Activated effector memory CD4-positive, alpha-beta T cell treated with anti-CD3 and anti-CD28 coated beads, Interleukin-2, amount 50 U/mL, for 16 hours (primary cell): ENCODE measurements around the gene TTBK1.
A peak's percentile ranks its signal among the peaks of the same experiment; 100 is the strongest.

Experiments used
- DNase-seq: peaks from one replicate; pipeline ENCODE4 v3.0.0-alpha.2; 2020

TTBK1 gene

DNA sequence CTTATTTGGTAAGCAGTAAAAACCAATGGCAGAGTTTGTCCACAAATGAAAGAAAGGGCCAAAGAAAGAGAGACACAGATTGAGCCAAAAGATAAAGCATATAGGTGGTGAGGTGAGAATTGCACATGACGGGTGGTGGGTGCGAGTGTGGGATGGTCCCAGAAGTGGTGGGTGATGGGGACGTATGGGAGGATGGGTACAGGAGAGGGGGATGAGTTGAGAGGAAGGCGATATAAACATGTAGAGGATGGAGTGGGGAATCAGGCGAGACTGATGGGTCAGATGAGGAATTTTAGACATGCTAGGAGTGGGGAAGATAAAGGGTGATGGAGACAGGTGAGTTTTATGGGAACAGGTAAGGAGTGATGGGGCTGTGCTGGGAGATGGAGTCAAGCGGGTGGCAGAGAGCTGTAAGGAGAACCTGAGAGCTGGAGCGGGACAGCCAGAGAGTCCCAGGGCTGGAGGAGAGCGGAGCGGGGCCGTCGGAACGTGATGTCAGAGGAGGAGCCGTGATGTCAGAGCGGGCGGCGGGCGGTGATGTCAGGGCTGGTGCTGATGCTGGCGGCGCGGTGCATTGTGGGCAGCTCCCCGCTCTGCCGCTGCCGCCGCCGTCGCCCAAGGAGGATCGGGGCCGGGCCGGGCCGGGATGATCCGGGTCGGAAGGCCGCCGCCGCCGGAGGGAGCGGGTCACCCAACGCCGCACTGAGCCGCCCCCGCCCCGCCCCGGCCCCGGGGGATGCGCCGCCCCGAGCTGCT, at the start of gene TTBK1:
Gene TTBK1 (plus strand): TSS at position 574 of the 756 bp plus-strand sequence. CDS start 3,180 bp downstream, outside the sequence.
- DNase-seq, result peak; percentile 75

- peak; percentile 50 for DNase-seq
Measured at GRCh38 chr6:43193929-43194328, 49.4 kb upstream of the TTBK1 start.

DNA sequence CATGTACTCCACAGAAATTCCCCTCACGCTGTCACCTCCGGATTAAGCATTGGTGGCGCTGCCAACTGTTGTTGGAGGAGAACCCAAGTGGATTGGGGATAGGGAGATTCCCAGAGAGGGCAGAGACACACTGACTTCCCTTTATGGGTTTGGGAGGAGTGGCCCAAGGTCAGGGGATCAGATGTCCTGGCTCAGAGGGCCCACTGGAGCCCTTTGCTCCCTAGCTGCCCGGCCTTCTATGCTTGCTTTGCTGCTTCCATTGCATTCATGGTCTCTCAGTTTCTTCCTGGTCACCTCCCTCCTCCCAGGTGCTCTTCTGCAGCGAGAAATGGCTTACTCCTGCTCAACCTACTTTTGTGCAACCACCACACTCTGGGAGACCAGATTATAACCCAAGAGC, 46.9 kb upstream of the TTBK1 start:
- peak; percentile 14 for DNase-seq

GRCh38 chr6:43199912-43200311, 43.4 kb upstream of the TTBK1 start:
- DNase-seq, result peak; percentile 41

GRCh38 chr6:43200541-43200940, 42.7 kb upstream of the TTBK1 start:
- peak; percentile 46 for DNase-seq

- DNase-seq, result peak; percentile 22
Measured at GRCh38 chr6:43202451-43202850, 40.8 kb upstream of the TTBK1 start.

DNA sequence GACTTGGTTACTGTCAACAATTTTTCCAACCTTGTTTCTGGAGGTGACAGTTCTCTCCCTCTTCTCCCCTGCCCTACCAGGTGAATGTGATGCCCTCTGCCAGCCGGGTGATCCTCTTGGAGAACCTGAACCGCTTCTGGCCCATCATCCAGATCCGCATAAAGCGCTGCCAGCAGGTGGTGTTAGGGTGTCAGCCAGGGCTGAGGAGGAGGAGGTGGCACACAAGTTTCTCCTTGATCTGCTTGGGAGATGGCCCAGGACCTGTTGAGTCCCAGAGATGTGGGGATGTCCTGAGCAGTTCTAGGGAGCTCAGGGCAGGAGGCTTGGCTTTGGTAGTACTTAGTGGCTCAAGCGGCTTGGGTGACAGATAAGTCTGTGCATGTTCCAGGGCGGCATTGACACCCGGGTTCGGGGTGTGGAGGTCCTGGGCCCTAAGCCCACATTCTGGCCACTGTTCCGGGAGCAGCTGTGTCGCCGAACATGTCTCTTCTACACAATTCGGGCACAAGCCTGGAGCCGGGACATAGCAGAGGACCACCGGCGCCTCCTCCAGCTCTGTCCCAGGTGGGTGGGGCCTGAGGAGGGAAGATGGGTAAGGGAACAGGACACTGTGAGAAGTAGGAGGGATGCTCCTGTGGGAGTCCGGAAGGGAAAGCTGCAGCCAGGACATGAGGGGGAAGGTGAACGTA, 40.1 kb upstream of the TTBK1 start:
- peak; percentile 53 for DNase-seq

- peak; percentile 33 for DNase-seq
Measured at GRCh38 chr6:43203718-43204095, 39.6 kb upstream of the TTBK1 start.

- peak; percentile 54 for DNase-seq
Measured at GRCh38 chr6:43204271-43205105, 38.8 kb upstream of the TTBK1 start.

GRCh38 chr6:43205849-43206248, 37.4 kb upstream of the TTBK1 start:
- DNase-seq, result peak; percentile 36

- no peak for DNase-seq
Measured at GRCh38 chr6:43207286-43207685, 36.0 kb upstream of the TTBK1 start.

GRCh38 chr6:43211955-43212354, 31.3 kb upstream of the TTBK1 start:
- DNase-seq, result no peak

DNA sequence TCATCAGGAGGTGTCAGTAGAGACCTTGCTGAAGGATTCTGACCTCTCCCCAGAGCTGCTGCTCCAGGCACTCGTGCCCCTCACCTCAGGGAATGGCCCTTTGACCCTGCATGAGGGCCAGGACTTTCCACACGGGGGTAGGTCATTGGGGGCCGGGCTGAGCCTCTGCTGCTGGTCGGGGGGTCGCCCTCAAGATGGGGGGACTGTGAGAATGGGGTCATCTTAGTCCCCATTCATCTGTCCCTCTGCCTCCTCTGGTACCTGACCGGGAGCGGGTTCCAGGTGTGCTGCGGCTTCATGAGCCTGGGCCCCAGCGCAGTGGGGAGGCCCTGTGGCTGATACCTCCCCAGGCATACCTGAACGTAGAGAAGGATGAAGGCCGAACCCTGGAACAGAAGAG, 29.9 kb upstream of the TTBK1 start:
- no peak for DNase-seq

DNA sequence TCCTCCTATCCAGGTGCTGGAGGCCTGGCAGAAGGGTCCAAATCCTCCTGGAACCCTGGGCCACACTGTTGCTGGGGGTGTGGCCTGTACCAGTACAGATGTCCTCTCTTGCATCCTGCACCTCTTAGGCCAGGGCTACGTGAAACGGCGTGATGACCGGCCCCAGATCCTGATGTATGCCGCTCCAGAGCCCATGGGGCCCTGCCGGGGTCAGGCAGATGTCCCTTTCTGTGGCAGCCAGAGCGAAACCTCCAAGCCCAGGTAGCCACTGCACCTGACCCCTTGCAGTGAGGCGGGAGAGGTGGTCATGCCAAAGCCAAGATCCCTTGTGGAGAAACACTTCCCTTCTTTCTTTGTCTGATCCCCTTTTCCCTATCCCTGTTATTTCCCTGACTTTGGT, 28.2 kb upstream of the TTBK1 start:
- DNase-seq, result peak; percentile 46

DNA sequence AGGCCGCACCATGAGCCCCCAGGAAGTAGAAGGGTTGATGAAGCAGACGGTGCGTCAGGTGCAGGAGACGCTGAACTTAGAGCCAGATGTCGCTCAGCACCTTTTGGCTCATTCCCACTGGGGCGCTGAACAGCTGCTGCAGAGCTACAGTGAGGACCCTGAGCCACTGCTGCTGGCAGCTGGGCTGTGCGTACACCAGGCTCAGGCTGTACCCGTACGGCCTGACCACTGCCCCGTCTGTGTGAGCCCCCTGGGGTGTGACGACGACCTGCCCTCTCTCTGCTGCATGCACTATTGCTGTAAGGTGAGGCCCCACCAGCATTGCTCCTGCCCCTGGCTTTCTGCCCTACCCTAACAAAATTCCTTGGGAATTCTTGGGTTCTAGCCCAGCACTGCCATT, 27.1 kb upstream of the TTBK1 start:
- peak; percentile 51 for DNase-seq

DNA sequence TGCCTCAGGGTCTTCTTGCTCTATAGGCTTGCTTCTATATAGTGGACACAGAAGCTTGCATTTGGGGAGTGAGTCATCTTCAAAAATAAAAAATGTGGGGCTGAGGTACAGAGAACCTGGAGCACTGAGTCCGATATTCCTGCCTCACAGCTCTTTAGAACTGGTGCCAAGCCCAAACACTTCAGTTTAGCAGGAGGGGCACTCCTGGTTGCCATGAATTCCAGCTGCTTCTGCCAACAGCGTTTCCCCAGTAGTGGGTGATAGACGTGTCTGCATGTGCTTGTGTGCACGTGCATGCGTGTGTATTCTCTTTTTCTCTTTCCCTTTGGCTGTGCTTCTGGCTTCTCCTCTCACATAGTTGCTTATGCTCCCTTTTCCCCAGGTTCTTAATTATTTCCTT, 25.9 kb upstream of the TTBK1 start:
- no peak for DNase-seq

- peak; percentile 39 for DNase-seq
Measured at GRCh38 chr6:43219119-43219518, 24.2 kb upstream of the TTBK1 start.

DNA sequence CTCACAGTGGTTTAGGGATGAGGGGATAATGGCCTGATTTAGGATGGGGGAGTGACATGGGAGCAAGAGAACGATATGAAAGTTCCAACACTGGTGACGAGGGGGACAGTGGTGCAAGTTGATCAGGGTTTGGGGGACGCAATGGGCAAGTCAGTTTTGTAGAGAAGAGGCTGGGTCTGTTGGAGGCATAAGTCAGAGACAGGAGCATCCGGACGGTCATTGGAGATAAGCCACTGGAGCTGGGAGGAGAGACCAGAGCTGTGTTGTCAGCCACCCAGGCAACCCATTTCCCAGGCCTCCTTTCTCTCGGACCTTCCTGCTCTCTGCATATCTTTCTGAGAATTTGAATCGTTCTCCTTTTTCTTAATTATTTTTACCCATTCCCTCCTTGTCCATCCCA, 23.5 kb upstream of the TTBK1 start:
- DNase-seq, result no peak

DNA sequence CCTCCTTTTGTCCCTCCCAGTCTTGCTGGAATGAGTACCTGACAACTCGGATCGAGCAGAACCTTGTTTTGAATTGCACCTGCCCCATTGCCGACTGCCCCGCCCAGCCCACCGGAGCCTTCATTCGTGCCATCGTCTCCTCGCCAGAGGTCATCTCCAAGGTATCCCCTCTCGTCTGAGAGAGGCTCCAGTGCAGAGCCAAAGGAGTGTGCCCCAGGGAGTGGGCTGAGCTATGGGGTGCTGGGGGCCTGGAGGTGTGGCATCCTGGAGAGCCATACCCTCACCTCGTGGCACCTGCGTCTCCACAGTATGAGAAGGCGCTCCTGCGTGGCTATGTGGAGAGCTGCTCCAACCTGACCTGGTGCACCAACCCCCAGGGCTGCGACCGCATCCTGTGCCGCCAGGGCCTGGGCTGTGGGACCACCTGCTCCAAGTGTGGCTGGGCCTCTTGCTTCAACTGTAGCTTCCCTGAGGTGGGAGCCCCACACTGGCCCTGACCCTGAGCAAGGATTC, 22.8 kb upstream of the TTBK1 start:
- peak; percentile 60 for DNase-seq

DNA sequence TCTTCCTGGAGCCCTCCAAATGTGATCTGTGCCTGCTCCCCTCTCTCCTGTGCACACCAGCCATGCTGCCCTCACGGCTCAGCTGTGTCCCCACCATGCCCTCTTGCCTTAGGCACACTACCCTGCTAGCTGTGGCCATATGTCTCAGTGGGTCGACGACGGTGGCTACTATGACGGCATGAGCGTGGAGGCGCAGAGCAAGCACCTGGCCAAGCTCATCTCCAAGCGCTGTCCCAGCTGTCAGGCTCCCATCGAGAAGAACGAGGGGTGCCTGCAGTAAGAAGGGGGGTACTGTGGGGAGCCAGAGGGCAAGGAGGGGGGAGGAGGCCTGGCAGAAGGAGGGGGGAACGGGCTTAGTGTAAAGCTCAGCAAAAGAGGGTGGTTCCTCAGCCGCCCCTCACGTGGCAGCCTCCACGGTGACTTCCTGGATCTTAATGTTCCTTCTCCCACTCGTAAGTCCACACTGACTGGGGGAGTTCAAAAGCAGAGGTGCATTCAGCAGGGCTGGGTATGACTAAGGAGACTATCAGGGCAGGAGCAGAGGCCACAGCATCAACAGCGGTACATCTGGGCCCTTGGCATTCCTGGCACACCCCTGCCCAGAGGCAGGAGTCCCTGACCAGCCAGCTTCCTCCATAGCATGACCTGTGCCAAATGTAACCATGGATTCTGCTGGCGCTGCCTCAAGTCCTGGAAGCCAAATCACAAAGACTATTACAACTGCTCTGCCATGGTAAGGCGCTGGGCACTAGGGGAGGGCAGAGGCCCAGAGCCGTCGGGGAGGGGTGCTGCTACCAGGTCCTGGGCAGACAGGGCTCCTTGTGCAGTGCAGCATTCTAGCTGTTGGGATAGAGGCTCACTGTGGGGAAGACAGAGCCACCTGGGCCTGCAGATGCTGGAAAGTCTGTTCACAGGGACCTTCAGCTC, 22.0 kb upstream of the TTBK1 start:
- peak; percentile 63 for DNase-seq

- peak; percentile 67 for DNase-seq
Measured at GRCh38 chr6:43222418-43223059, 20.7 kb upstream of the TTBK1 start.

- DNase-seq, result peak; percentile 72
Measured at GRCh38 chr6:43223175-43223574, 20.1 kb upstream of the TTBK1 start.
